ENCODE measurements around the gene IL36A.
A peak's percentile ranks its signal among the peaks of the same experiment; 100 is the strongest.

The IL36A gene, protein sequence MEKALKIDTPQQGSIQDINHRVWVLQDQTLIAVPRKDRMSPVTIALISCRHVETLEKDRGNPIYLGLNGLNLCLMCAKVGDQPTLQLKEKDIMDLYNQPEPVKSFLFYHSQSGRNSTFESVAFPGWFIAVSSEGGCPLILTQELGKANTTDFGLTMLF

DNA sequence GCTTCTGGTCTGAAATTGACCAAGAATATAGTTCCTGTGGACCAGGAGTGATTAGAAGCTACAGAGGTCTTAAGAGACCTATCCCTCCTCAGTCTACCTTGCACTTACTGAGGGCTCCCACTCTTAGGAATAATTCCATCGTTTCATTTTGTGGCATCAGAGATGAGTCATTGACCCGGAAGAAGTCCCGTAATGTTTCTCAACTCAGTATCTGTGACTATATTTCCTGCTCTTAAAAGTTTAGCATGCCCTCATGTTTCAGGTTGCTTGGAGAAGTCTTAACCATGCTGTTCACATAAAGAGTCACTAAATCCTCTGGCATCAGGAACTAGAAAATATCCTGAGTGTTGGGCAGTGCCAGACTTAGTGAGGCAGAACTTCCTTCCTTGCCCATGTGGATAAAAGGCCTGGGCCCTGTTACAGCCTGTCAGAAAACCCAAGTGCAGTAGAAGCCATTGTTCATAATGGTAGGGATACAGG, at the start of gene IL36A:
TSS of gene IL36A (plus strand) at position 430 of the 480 bp plus-strand sequence. CDS start 413 bp downstream, outside the sequence.
- DNase-seq: peak in 2 of 3 donors; percentile 26 to 31

DNA sequence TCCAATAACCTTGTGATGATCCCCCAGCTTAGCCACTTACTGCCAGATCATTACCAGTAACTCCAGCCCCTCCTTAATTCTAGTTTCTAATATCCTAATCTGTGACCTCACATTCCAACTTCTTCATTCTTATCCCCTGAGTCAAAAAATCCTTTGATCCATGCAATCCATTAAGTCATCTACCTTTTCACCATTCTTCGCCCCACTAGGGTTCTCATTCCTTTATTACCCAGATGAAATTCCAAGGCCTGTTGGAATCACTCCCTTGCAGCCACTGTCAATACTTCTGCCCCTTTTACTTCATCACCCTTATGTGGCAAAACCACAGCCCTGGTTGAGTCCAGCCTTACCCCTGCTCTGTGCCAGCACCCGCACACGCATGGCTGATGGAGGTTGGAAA, 47.7 kb upstream of the IL36A start:
- no peak for DNase-seq

DNA sequence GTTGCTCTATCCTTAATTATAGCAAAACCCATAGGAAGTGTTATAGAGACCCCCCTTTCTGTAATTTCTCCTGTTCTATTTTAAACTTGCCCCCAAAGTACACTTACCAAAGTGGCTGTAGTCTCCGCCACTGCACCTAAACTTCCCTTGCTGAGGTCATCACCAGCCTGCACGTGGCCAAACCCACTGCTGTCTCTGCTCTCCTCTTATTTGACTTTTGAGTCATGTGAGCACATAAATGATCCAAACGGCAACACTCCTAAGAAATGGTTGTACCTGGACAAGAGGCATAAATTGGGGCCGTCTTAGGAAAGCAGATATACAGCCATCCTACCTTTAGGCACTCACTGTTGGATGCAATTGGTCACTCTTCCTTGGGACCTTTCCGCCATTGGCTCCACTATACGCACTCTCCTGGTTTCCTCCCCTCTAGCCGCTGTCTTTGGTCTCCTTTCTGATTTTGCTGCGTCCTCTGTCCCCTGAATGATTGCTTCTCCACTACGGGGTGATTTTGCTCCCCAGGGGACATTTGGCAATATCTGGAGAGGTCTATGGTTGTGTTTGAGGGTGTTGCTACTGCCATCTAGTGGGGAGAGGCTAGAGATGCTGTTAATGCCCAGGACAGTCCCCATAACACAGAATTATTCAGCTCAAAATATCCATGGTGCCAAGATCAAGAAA, 46.7 kb upstream of the IL36A start:
- DNase-seq: peak; percentile 76 to 87 (median 77)

DNA sequence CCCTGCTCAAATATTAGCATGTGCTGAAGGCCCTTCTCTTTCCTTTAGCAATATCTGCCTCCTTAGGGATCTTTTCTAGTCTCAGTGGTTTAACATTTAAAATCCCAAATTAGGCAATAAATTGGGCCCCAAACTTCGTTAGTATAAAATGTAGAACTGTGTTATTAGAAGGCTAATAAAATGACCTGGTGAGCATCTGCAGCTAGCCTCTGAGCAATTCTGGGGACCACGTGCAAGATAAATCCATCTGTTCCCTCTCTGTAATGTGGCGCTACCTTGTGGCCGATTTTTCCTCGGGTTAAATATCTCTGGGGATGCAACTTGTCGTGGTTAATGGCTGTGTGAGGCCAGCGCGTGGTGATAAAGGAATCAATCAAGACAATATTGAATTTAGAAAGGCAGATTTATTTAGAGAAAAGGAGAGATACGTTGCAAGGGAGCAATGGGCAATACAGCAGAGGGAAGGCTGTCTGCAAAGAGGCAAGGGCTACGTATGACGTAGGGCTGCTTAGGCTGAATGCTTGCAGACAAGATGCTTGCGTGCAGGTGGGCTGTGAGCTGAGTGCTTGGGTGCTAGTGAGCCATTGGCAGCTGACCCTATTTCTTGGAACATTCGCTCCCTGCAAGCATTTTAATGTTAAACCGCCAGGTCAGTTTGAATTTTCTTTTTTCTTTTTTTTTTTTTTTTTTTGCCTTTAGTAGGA, 46.0 kb upstream of the IL36A start:
- DNase-seq: peak; percentile 28 to 34 (median 31)

DNA sequence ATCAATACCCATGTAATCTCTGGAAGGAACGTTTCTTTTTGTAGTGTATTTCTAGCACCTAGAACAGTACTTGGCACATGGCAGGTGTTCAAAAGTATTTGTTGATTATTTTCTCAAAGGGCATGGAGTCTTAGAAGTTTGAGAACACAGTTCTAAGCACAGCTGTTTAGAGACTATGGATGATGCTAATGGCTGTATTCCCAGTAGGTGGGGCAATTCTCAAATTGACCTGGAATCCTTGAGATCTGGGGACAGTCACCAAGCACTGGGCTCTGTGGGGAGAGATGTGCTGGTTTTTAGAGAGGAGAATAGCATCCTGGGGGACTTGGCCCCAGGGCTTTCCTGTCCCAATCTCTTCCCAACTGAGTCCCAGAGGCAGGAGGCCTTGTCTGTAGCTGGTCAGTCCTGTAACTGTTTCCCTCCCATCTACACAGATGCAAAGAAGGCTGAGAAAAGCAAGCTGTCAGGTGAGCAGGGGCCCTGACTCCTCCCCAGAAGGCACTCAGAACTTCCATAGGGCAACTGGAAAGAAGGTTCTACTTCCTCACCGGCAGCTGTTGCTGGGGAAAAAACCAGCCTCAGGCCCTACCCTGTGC, 44.9 kb upstream of the IL36A start:
- DNase-seq: no peak

DNA sequence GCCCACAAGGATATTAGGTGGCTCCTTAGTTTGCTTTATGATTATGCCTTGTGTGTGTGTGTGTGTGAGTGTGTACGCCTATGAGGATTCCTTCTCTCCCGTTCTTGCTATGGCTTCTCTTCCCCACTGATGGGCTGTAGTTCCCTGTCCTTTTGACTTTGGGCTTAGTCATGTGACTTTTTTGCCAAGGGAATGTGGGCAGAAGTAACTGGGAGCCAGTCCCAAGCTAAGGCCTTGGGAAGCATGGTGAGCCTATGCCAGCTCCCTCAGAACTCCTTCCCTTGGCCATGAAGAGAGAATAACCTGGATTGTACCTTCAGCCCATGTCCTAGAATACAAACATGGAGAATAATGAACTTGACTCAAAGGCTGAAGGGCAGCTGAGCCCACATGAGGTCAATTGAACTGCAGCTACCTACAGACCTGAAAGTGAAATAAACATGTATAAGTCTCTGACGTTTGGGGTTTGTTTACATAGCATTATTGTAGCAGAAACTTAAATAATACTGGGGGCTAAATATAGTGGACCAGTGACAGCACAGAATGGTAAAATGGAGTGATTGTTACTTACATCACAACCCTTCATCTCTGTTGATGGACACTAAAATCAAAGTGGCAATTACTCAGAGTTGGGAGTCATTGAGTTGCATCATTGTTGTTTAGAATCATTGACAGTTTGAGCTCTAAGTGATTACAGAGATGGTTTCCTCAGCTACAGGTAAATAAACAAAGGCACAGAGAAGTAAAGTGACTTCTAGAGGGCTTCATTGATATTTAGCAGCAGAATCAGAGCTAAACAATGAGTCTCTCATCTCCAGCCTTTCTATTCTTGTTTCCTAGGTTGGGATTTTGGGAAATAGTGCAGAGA, 42.7 kb upstream of the IL36A start:
- no peak for DNase-seq

DNA sequence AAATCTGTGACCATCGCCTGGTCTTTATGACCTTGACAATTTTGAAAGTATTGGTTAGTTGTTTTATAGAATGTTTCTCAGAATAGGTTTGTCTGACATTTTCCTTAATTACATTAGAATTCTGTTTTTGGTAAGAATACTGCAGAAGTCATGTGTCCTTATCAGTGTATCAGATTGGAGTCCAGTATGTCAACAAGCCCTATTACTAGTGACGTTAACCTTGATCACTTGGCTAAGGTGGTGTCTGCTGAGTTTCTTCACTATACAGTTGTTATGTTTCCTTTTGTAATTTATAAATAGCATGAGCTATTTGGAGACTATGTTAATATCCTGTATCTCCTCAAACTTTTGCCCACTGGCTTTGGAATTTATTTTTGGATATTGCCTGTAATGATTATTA, 38.2 kb upstream of the IL36A start:
- DNase-seq: no peak

DNA sequence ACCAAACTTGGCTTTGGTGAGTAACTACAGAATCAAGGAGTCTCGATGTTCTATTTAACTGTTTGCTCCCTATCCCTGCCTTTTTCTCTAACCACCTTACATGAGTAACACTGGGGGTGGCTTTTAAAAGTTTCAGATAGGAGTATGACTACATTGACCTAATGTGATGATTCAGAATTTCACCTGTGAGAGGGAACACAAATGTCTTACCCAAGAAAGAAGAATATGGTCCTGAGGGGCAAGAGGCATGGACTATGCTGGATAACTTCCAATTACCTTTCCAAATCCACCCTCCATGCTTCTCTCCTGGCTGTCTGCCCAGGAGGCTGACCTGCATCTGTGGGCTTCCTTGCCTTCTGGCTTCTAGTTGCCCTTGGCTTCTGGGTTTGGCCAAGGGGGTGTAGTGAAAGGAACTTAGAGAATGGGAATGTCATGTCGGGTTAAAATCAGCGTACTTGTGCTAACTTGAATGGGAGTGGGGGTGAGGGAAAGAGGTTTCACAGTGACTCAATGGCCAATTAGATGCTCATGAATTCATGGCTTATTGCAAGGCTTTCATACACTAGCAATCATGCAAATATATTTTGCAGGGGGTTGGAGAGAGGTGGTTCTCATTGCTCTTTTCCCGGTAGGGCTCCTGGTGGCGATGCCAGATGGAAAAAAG, 32.7 kb upstream of the IL36A start:
- no peak for DNase-seq

DNA sequence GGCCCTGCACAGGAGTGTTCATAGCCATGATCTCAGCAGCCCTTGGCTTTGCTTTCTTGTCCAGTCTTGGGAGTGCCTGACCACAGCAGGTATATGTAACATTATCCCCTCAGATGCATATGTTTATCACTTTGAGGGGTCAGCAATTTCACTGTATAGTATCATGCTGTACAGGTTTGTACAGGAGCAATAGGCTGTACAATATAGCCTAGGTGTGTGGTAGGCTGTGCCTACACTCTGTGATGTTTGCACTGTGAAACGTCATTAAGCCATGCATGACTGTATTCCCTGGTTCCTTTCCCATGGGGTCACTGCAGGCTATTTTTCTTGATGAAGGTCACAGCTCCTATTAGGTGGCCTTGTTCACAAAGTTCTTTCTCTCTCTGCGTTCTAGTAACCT, 32.1 kb upstream of the IL36A start:
- DNase-seq: no peak

DNA sequence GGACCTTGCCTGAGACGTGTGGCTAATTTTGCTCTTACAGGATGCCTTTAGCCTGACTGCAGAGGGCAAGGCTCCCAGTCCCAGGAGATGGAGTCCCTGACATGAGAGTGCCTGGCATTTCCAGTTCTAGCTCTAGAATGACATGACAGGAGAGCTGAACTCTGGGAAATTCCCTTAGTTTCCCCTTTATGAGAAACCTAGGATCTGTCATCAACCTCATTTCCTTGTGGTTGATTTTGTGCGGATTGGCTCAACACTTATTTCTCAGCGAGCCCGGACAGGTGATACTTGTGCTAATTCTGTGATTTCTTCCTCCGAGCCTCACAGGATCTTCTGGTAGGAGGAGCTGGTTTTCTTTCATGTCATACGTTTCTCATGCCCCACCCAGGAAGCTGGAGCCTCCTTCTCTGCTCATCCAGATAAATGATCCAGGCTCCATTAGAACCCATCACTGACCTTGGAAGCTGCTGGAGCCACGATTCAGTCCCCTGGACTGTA, 27.7 kb upstream of the IL36A start, which contains the start of gene IL36G:
TSS of gene IL36G (plus strand) at position 448 of the 498 bp plus-strand sequence. CDS start 633 bp downstream, outside the sequence.
- DNase-seq: peak; percentile 73 to 85 (median 77)

DNA sequence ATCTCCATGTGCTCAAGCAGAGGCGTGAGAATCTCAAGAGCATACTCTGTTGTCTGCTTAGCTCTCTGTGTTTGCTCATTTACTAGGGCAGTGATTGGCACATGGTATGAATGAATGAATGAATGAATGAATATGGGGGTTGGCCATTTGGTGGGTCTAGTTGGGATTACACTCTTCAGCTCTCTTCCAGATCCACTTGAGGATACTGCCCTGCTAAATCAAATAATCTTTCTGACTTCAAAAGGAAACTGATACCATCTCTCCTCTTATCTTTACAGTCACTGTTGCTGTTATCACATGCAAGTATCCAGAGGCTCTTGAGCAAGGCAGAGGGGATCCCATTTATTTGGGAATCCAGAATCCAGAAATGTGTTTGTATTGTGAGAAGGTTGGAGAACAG, 25.5 kb upstream of the IL36A start:
- no peak for DNase-seq

DNA sequence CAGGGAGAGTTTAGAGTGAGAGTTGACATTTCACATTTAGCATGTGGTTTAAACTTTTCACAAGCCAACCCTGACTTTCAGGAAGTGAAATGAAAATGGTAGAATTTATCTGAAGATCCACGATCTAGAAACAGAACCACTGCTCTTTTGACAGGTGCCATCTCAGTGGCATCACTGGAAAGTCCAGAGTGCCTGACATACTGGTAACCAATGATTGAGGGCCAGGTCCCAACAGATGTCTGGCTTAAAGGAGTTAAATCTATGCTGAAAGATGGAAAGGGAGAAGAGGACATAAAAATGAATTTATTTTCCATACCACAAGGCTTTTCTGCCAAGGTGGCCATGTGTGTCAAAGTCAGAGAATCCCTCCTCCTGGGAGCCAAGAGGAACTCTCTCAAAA, 24.7 kb upstream of the IL36A start:
- DNase-seq: peak in 1 of 3 donors; percentile 19

DNA sequence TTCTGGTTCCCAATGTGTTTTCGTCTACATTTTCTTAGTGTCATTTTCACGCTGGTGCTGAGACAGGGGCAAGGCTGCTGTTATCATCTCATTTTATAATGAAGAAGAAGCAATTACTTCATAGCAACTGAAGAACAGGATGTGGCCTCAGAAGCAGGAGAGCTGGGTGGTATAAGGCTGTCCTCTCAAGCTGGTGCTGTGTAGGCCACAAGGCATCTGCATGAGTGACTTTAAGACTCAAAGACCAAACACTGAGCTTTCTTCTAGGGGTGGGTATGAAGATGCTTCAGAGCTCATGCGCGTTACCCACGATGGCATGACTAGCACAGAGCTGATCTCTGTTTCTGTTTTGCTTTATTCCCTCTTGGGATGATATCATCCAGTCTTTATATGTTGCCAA, 20.2 kb upstream of the IL36A start:
- peak in 1 of 3 donors; percentile 8 for DNase-seq

DNA sequence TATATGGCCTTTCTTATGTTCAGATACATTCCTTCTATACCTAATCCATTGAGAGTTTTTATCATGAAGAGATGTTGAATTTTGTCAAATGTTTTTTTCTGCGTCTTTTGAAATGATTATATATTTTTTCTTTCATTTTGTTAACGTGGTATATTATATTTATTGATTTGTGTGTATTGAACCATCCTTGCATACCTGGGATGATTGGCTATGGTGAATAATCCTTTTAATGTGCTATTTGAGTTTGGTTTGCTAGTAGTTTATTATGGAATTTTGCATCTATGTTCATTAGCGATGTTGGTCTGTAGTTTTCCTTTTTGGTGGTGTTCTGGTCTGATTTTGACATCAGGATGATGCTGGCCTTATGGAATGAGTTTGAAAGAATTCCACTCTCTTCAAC, 15.6 kb upstream of the IL36A start:
- DNase-seq: no peak

DNA sequence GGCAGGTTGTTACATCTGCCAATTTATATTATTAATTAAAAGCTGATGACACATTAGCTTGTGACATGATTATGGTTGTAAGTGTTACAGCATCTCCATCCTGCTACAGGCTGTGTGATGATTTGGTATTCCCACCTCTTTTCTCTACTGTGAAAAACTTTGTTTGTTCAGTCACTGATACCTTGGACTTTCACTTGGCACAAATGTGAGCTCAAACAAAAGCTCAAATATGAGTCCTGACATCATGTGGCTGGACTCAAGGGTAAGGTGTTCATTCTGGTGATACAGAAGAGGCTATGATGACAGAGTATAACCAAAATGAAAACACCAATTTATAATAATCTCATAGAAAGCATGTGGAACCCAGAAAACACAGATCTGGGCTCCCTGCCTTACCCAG, 11.4 kb upstream of the IL36A start:
- DNase-seq: no peak

DNA sequence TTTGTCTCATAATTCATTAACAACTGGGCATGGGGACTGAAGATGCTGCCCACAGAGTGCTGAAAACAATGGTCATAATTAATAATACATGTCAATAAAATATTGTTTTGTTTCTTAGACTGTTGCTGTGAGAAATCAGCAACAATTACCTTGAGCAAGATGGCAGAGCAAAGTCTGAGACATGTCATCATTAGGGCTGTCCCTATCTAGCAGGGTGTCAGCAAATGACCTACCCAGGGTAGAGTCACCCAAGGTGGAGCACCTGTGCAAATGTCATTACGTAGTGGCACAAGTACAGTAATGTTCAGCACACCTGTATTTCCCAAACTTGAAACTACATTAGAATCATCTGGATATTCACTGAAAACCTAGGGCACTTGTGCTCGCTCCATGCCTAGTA, 10.6 kb upstream of the IL36A start:
- DNase-seq: no peak

DNA sequence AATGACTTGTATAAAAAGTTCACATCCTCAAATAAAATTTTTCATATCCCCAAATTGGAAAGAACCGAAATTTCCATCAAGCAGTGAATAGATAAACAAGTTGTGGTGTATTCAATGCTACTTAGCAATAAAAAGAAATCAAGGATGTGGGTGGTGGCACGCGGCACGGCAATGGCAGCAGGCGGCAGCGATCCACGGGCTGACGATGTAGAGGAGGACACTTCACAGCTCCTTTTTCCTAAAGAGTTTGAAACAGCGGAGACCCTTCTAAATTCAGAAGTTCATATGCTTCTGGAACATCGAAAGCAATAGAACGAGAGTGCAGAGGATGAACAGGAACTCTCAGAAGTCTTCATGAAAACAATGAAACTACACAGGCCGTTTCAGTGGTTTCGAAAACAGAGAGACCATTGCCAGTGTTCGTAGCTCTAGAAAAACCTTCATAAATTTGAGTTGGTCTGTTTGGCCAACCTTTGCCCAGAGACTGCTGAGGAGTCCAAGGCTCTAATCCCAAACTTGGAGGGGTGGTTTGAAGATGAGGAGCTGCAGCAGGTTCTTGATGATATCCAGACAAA, 9.8 kb upstream of the IL36A start:
- DNase-seq: no peak

DNA sequence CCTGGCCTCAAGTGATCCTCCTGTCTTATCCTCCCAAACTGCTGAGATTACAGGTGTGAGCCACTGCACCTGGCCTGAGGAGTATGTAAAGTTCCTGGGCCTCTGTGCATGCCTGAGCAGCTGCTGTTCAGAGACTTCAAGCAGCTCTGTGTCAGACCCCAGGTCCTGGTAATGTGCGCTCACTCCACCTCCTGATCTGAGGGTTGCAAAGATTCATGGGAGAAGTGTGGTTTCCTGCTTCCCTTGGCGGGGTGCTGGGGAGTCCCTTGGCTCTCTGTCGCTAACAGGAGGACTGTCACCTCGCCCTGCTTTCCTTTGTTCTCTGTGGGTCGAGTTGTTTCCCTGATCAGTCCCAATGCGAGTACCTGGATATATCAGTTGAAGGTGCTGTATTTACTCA, 8.6 kb upstream of the IL36A start:
- no peak for DNase-seq

DNA sequence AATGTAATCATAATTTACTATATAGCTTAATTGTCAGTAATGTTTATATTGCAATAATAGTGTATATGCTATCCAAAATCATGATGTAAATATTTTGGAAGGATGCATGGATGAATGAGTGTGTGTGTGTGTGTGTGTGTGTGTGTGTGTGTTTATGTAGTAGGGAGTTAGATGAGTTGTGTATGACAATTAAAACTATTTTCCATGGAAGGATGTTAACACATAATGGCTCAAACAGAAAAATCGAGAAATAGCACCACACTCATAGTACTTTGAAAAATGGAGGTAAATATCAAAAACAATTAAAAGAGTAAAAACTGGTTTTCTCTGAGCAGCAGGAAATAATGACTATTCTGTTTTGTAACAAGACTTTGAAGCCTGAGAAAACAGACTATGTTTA, 8.1 kb upstream of the IL36A start:
- DNase-seq: no peak

DNA sequence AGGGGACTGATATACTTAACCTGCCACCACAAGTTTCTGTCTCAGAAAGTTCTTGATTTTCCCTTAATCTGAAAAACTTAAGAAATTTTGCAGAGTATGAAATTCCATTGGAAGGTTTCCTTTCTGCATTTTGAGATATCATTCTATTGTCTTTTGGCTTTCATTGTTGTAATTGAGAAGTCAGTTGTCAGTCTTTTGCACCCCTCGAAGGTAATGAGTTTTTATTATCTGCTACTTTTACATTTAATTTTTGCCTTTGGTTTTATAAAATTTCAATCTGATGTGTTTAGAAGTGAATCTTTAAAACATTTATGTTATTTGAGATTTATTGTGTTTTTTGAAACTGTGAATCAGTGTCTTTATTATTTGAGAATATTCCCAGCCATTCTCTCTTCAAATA, 4.8 kb upstream of the IL36A start:
- no peak for DNase-seq

DNA sequence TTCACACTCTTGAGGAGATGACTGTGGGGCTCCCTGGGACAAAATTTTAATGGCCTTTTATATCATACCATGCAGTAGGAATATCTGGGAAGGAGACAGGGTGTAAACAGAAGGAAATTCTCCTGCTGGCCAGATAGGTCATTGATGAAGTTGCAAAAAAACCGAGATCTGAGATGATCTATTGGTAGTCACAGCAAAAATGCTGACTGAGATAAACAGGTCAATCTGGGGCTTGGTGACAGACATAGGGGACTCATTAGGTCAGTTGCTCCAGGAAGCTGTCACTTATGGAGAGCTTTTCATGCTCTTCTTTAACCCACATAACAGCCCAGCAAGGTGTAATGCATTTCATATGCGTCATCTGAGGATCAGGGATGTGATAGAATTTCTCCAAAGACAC, 2.6 kb upstream of the IL36A start:
- no peak for DNase-seq
